ENCODE measurements around the gene KIF11. TPM values are rescaled to one million over a fixed set of nuclear protein-coding genes. Genes with fewer than 3 reads are reported as not detected.
A peak's percentile ranks its signal among the peaks of the same experiment; 100 is the strongest.

The KIF11 gene
- total and polyA plus RNA-seq, 9 of the 15 experiments (the other 6 are each of a cell fraction or from before 2014, with no cell fraction given) = 11.3 to 54.4 (median 29.2) TPM

GRCh38 chr10:92690211-92690914, 97.4 kb downstream of the KIF11 start (continued):
- TF ChIP-seq MITF (IDR thresholded peaks at IDR 0.05) = no peak
- TF ChIP-seq RERE (CRISPR knock-in tag; IDR thresholded peaks at IDR 0.05; ENCODE audit: borderline replicate concordance) = no peak
- TF ChIP-seq NBN (IDR thresholded peaks at IDR 0.05; ENCODE audit: low read depth) = no peak
- TF ChIP-seq SIRT6 (IDR thresholded peaks at IDR 0.05; ENCODE audit: low read depth, low read length) = no peak
- TF ChIP-seq ZBTB9 (CRISPR knock-in tag; IDR thresholded peaks at IDR 0.05) = no peak
- TF ChIP-seq POLR2AphosphoS5 (IDR thresholded peaks at IDR 0.05; ENCODE audit: control insufficient read depth, insufficient read depth, low read depth, low read length) = no peak; the same call in 1 of the 2 replicates
- TF ChIP-seq RBM14 (IDR thresholded peaks at IDR 0.05; ENCODE audit: borderline replicate concordance, insufficient read depth, low read depth, low read length) = no peak
- TF ChIP-seq CEBPG (CRISPR knock-in tag; IDR thresholded peaks at IDR 0.05) = no peak
- no peak for TF ChIP-seq CEBPG (tag; conservative IDR thresholded peaks at IDR 0.05 in 1 of 2, IDR thresholded peaks at IDR 0.05 in 1 of 2)
- 0 out of 2 replicates have a peak, but pooled peaks have one; percentile 17 for TF ChIP-seq JUN (IDR thresholded peaks at IDR 0.05; ENCODE audit: borderline replicate concordance, low read depth, low read length)
- TF ChIP-seq JUN (CRISPR knock-in tag; IDR thresholded peaks at IDR 0.05; ENCODE audit: borderline replicate concordance) = no peak
- TF ChIP-seq THRAP3 (IDR thresholded peaks at IDR 0.05; ENCODE audit: borderline replicate concordance) = no peak
- no peak for TF ChIP-seq CEBPZ (IDR thresholded peaks at IDR 0.05; ENCODE audit: borderline replicate concordance, low read depth, low read length)
- no peak for TF ChIP-seq NRF1 (conservative IDR thresholded peaks at IDR 0.05 in 1 of 2, IDR thresholded peaks at IDR 0.05 in 1 of 2)
- no peak for TF ChIP-seq ZNF324 (CRISPR knock-in tag; IDR thresholded peaks at IDR 0.05)

All from K562 (cell line).